H1 (cell line): ENCODE data around the gene DAGLA. TPM values are rescaled to one million over a fixed set of nuclear protein-coding genes. Genes with fewer than 3 reads are reported as not detected.
A peak's percentile ranks its signal among the peaks of the same experiment; 100 is the strongest.

Experiments used
- CTCF ChIA-PET: fragments of 300-600 bp; sonication (Branson Sonifier 250); formaldehyde crosslinking; loops from one replicate; lab custom pipeline; 2021; ENCODE audit not compliant: partially characterized antibody; lab: Charles Lee
- POLR2A ChIA-PET: fragments of 300-600 bp; sonication (Branson Sonifier 250); formaldehyde crosslinking; loops from one replicate; lab custom pipeline; 2021; ENCODE audit warnings: inconsistent platforms; ENCODE audit not compliant: partially characterized antibody; lab: Charles Lee
- DNase-seq, 2 experiments: peaks; one replicate each; pipeline versions ENCODE4 v3.0.0 to v3.0.0-alpha.2; 2010 to 2022; ENCODE audit warnings: low spot score in 2 of 2, low read depth in 1 of 2, mixed read lengths in 1 of 2
- FAIRE-seq: peaks from 2 replicates; lab custom pipeline; 2011; peaks lifted over from hg19 to GRCh38; lab: Jason Lieb, UNC
- H2AFZ ChIP-seq: 2 replicates; pipeline ENCODE4 v1.8.1; 2012; ENCODE audit warnings: low read length, inconsistent platforms
- H2AK5ac ChIP-seq: 2 replicates; pipeline ENCODE4 v1.6.1; 2013; ENCODE audit warnings: low read depth, low read length
- H2BK120ac ChIP-seq: replicated peaks from 2 replicates; pipeline ENCODE3; 2013; ENCODE audit warnings: low read depth, low read length, inconsistent platforms
- H2BK12ac ChIP-seq: 2 replicates; pipeline ENCODE4 v1.6.1; 2013; ENCODE audit warnings: low read depth, low read length
- H2BK15ac ChIP-seq: 2 replicates; pipeline ENCODE4 v1.6.1; 2013; ENCODE audit warnings: low read length
- H2BK20ac ChIP-seq: 2 replicates; pipeline ENCODE4 v1.6.1; 2013; ENCODE audit warnings: low read length
- H2BK5ac ChIP-seq: 2 replicates; pipeline ENCODE4 v1.6.1; 2013; ENCODE audit warnings: low read depth, low read length
- H3K14ac ChIP-seq: 2 replicates; pipeline ENCODE4 v1.6.1; 2013; ENCODE audit warnings: inconsistent platforms; ENCODE audit not compliant: insufficient read length
- H3K18ac ChIP-seq: 2 replicates; pipeline ENCODE4 v1.6.1; 2013; ENCODE audit warnings: low read length; ENCODE audit errors: extremely low read depth
- H3K23ac ChIP-seq: 2 replicates; pipeline ENCODE4 v1.6.1; 2013; ENCODE audit warnings: inconsistent platforms; ENCODE audit not compliant: insufficient read length
- H3K23me2 ChIP-seq: 2 replicates; pipeline ENCODE4 v1.6.1; 2013; ENCODE audit warnings: low read depth, low read length
- H3K27ac ChIP-seq: 2 replicates; pipeline ENCODE4 v1.6.1; 2011; ENCODE audit warnings: low read depth, low read length, inconsistent platforms
- H3K27me3 ChIP-seq, 4 experiments: replicated peaks in 1 of 4; 1 replicate in 1 of 4; 2 replicates in 3 of 4; pipeline versions ENCODE4 v1.6.1 to v1.8.1; 2011 to 2013; ENCODE audit warnings: low read length in 3 of 4, mild to moderate bottlenecking in 3 of 4, inconsistent platforms in 2 of 4, mixed read lengths in 2 of 4, moderate library complexity in 1 of 4; ENCODE audit not compliant: control insufficient read depth in 3 of 4, insufficient read depth in 3 of 4; ENCODE audit errors: extremely low read depth in 1 of 4
- H3K36me3 ChIP-seq, 4 experiments: 2 replicates each; pipeline versions ENCODE4 v1.6.1 to v1.8.1; 2011 to 2013; ENCODE audit warnings: mild to moderate bottlenecking in 4 of 4, low read length in 3 of 4, moderate library complexity in 2 of 4, control low read depth in 1 of 4, inconsistent platforms in 1 of 4; ENCODE audit not compliant: insufficient read depth in 4 of 4, control insufficient read depth in 2 of 4
- H3K4ac ChIP-seq: replicated peaks from 2 replicates; pipeline ENCODE3; 2013; ENCODE audit warnings: low read length, low read depth, mixed read lengths, inconsistent platforms; ENCODE audit not compliant: insufficient read length
- H3K4me1 ChIP-seq, 4 experiments: replicated peaks in 1 of 4; 1 replicate in 1 of 4; 2 replicates in 3 of 4; pipeline versions ENCODE4 v1.6.1 to v1.8.1; 2011 to 2013; ENCODE audit warnings: low read length in 3 of 4, inconsistent platforms in 2 of 4, mixed read lengths in 1 of 4; ENCODE audit not compliant: insufficient read depth in 4 of 4, control insufficient read depth in 3 of 4
- H3K4me2 ChIP-seq, 2 experiments: 2 replicates each; pipeline versions ENCODE4 v1.6.1 to v1.8.1; 2011 to 2013; ENCODE audit warnings: low read depth in 2 of 2, low read length in 2 of 2, control low read depth in 1 of 2, inconsistent platforms in 1 of 2, mild to moderate bottlenecking in 1 of 2; ENCODE audit not compliant: insufficient read depth in 1 of 2
- H3K4me3 ChIP-seq, 4 experiments: fragments of 200-600, 300-600 bp in 1 of 4; sonication (generic), shearing (Covaris generic), sonication (Bioruptor Twin) in 1 of 4; 2 replicates each; pipeline versions ENCODE4 v1.5.1 to v1.8.1; 2011 to 2016; ENCODE audit warnings: low read length in 4 of 4, low read depth in 3 of 4, control low read depth in 2 of 4, inconsistent platforms in 2 of 4, mild to moderate bottlenecking in 2 of 4, mixed read lengths in 1 of 4, moderate library complexity in 1 of 4; ENCODE audit not compliant: insufficient read depth in 2 of 4; ENCODE audit errors: extremely low read depth in 1 of 4
- H3K56ac ChIP-seq: replicated peaks from 2 replicates; pipeline ENCODE3; 2013; ENCODE audit warnings: low read depth, mild to moderate bottlenecking, mixed read lengths, low read length, inconsistent platforms; ENCODE audit not compliant: insufficient read length
- H3K79me1 ChIP-seq: 2 replicates; pipeline ENCODE4 v1.6.1; 2013; ENCODE audit warnings: low read depth, low read length, control low read depth
- H3K79me2 ChIP-seq, 2 experiments: 2 replicates each; pipeline versions ENCODE4 v1.6.1 to v1.8.1; 2012 to 2013; ENCODE audit warnings: low read length in 2 of 2, mild to moderate bottlenecking in 2 of 2, inconsistent platforms in 1 of 2; ENCODE audit not compliant: insufficient read depth in 2 of 2, control insufficient read depth in 1 of 2
- H3K9ac ChIP-seq, 4 experiments: replicated peaks in 1 of 4; 1 replicate in 1 of 4; 2 replicates in 3 of 4; pipeline versions ENCODE4 v1.6.1 to v1.8.1; 2011 to 2013; ENCODE audit warnings: low read depth in 3 of 4, low read length in 3 of 4, control low read depth in 2 of 4, mild to moderate bottlenecking in 2 of 4, moderate library complexity in 2 of 4, inconsistent platforms in 1 of 4; ENCODE audit errors: extremely low read depth in 1 of 4
- H3K9me3 ChIP-seq, 2 experiments: 2 replicates each; pipeline versions ENCODE4 v1.6.1 to v1.8.1; 2012 to 2013; ENCODE audit warnings: mild to moderate bottlenecking in 2 of 2, moderate library complexity in 2 of 2, control low read depth in 1 of 2, inconsistent platforms in 1 of 2, low read depth in 1 of 2, low read length in 1 of 2, mixed read lengths in 1 of 2; ENCODE audit not compliant: insufficient read depth in 2 of 2
- H4K20me1 ChIP-seq, 2 experiments: replicated peaks in 1 of 2; 2 replicates each; pipeline versions ENCODE3 to v1.8.1; 2011 to 2013; ENCODE audit warnings: inconsistent platforms in 2 of 2, low read length in 2 of 2, mild to moderate bottlenecking in 1 of 2; ENCODE audit not compliant: insufficient read depth in 2 of 2, control insufficient read depth in 1 of 2
- H4K5ac ChIP-seq: 2 replicates; pipeline ENCODE4 v1.6.1; 2013; ENCODE audit warnings: low read length, low read depth, mixed read lengths, inconsistent platforms; ENCODE audit not compliant: insufficient read length
- H4K8ac ChIP-seq: 2 replicates; pipeline ENCODE4 v1.8.0; 2013; ENCODE audit warnings: mild to moderate bottlenecking, moderate library complexity, low read length, inconsistent platforms; ENCODE audit not compliant: insufficient read depth; ENCODE audit errors: extremely low read depth
- H4K91ac ChIP-seq: replicated peaks from 2 replicates; pipeline ENCODE3; 2013; ENCODE audit warnings: low read length, mixed read lengths, inconsistent platforms; ENCODE audit not compliant: insufficient read length
- CHD1 ChIP-seq: IDR thresholded peaks from 2 replicates; pipeline ENCODE4 v1.6.1; 2012; ENCODE audit warnings: low read depth, low read length, improper control_type of control experiment
- EZH2 ChIP-seq: fragments of 200-600 bp; sonication (generic); IDR thresholded peaks from 2 replicates; pipeline ENCODE4 v1.7.1; 2012; ENCODE audit warnings: low read depth, mild to moderate bottlenecking, moderate library complexity, low read length, inconsistent platforms; ENCODE audit not compliant: severe bottlenecking
- GTF2F1 ChIP-seq: IDR thresholded peaks from 2 replicates; pipeline ENCODE4 v1.6.1; 2012; ENCODE audit warnings: low read depth, low read length, improper control_type of control experiment, borderline replicate concordance
- JUND ChIP-seq: IDR thresholded peaks from 2 replicates; pipeline ENCODE4 v1.6.1; 2011; ENCODE audit warnings: mild to moderate bottlenecking, improper control_type of control experiment, low read length
- MAFK ChIP-seq: IDR thresholded peaks from 2 replicates; pipeline ENCODE4 v1.6.1; 2012; ENCODE audit warnings: low read depth, mild to moderate bottlenecking, improper control_type of control experiment, low read length
- SRF ChIP-seq: IDR thresholded peaks from 2 replicates; pipeline ENCODE4 v1.6.1; 2011; ENCODE audit warnings: mild to moderate bottlenecking, low read depth, low read length, moderate library complexity
- TAF7 ChIP-seq: optimal IDR thresholded peaks from 2 replicates; pipeline ENCODE3; 2011; ENCODE audit warnings: low read depth, mild to moderate bottlenecking, inconsistent platforms, low read length, moderate library complexity, borderline replicate concordance
- TBP ChIP-seq: IDR thresholded peaks from 2 replicates; pipeline ENCODE4 v1.6.1; 2011; ENCODE audit warnings: low read depth, low read length, improper control_type of control experiment
- TCF12 ChIP-seq: IDR thresholded peaks from 2 replicates; pipeline ENCODE4 v1.6.1; 2011; ENCODE audit warnings: low read depth, mild to moderate bottlenecking, low read length
- WGBS, 2 experiments: shearing (Covaris generic) in 1 of 2; methylation state at CpG; one replicate each; pipeline versions ENCODE4 v1.1.6 to v1.1.7; 2013 to 2015; ENCODE audit warnings: low lambda C conversion rate in 2 of 2, mixed read lengths in 2 of 2, inconsistent platforms in 1 of 2, low coverage in 1 of 2, missing lambda C conversion rate in 1 of 2; ENCODE audit not compliant: insufficient replicate concordance in 2 of 2, insufficient coverage in 1 of 2, insufficient read length in 1 of 2; ENCODE audit errors: extremely low coverage in 1 of 2, missing lambda C conversion rate in 1 of 2; 5-methylcytosine and 5-hydroxymethylcytosine counted together
- polyA plus RNA-seq, 7 experiments: library from polyadenylated mRNA; depleted of rRNA in 3 of 7; stranded (reverse) in 5 of 7; unstranded in 2 of 7; fragments of >200 nt in 5 of 7; fragments of 200-250 nt in 2 of 7; gene quantifications; 1 replicate in 5 of 7; 2 replicates in 1 of 7; 4 replicates in 1 of 7; pipeline versions ENCODE4 v1.2.1 to v1.2.3, GENCODE V29; 2011 to 2013; ENCODE audit warnings: missing spikeins in 2 of 7, mixed read lengths in 2 of 7
- total RNA-seq: library from RNA; stranded (reverse); fragmentation: NEBNext Ultra II Directional; extraction: Animal tissue kit (Norgen Biotek cat#: 25700); gene quantifications from 2 replicates; pipeline ENCODE4 v1.2.1, GENCODE V29; 2021
- TF ChIP-seq, protein P1 (sequence below): IDR thresholded peaks from 2 replicates; pipeline ENCODE4 v1.6.1; 2011; ENCODE audit warnings: low read length, improper control_type of control experiment

The DAGLA gene
- total and polyA plus RNA-seq, 2 of the 8 experiments (the other 6 are each of a cell fraction or from before 2014, with no cell fraction given), result 3.6 to 6.6 TPM

DNA sequence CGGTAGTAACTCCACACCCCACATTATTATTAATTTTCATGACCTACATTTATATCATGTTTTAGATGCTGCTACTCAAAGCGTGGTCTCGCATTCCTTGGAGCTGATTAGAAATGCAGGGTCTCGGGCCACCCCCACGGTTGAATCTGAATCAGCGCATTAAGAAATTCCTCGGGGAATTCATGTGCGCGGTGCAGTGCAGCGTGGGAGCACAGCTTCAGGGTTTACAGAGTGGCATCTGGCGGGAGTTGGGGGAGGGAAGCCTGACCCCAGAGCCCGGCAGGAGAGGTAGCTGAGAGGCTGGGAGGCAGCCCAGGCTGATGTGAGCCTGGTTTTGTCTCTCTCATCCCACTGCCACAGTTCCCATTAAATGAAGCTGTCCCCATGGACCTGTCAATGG is 48.1 kb upstream of the DAGLA start:
- Histone ChIP-seq H3K4me1 (peaks cover 3 to 18% (median 12%) of the 10 kb centered on the region in 4 experiments), H3K4ac (no peak overlapping the region)

More for the DNA sequence above, 48.1 kb upstream of the DAGLA start:
- H2AK5ac ChIP-seq, result no peak overlapping the region
- no peak overlapping the region for H2BK12ac ChIP-seq
- no peak overlapping the region for H2BK120ac ChIP-seq
- peak overlapping the region; percentile 53; the same call in 1 of the 2 replicates for H2BK5ac ChIP-seq
- no peak overlapping the region for H4K91ac ChIP-seq
- no peaks in the 10 kb centered on the region for H3K27me3 ChIP-seq
- no peak overlapping the region for H3K9ac ChIP-seq
- no peak overlapping the region for H3K4me2 ChIP-seq
- H3K23me2 ChIP-seq, result 0 out of 2 replicates have a peak, but pooled peaks cover 2% of the 10 kb centered on the region
- no peak overlapping the region for H3K23ac ChIP-seq
- POLR2A ChIA-PET, result interaction anchor here (0.9 kb wide), 1 partner anchor 64 kb away, joined by 3 read pairs; no protein-coding TSS in a partner anchor
- no peak overlapping the region for H3K14ac ChIP-seq
- no peak overlapping the region for H2BK15ac ChIP-seq
- H3K4me3 ChIP-seq, result no peak overlapping the region
- no peaks in the 10 kb centered on the region for H3K79me2 ChIP-seq
- no peaks in the 10 kb centered on the region for H4K20me1 ChIP-seq
- no peak overlapping the region for H3K18ac ChIP-seq
- H2AFZ ChIP-seq, result no peak overlapping the region
- no peak overlapping the region for H4K5ac ChIP-seq
- CTCF ChIA-PET, result interaction anchor here (0.7 to 21.9 kb wide), 17 partner anchors 9 to 190 kb away, joined by 3 to 335 read pairs (median 4); partner anchors contain the start of genes LRRC10B and SYT7
- no peak overlapping the region for H3K56ac ChIP-seq
- 88% methylated on average over 12 of the region's 12 CpGs; no CpG with 5 or more reads in 1 of the 2 experiments for WGBS, 2 experiments
- no peak overlapping the region for H4K8ac ChIP-seq
- H2BK20ac ChIP-seq, result no peak overlapping the region
- H3K79me1 ChIP-seq, result no peaks in the 10 kb centered on the region
- H3K27ac ChIP-seq, result no peak overlapping the region
- TF ChIP-seq GTF2F1 (no peak), JUND (no peak), MAFK (no peak), TCF12 (no peak), CHD1 (no peak), TBP (no peak), TAF7 (no peak), SRF (no peak), EZH2 (no peak)
- TF ChIP-seq, protein P1, sequence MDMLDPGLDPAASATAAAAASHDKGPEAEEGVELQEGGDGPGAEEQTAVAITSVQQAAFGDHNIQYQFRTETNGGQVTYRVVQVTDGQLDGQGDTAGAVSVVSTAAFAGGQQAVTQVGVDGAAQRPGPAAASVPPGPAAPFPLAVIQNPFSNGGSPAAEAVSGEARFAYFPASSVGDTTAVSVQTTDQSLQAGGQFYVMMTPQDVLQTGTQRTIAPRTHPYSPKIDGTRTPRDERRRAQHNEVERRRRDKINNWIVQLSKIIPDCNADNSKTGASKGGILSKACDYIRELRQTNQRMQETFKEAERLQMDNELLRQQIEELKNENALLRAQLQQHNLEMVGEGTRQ, result no peak
- TF ChIP-seq, all 59 proteins: peak for 0
- Histone ChIP-seq H3K9me3 (no peaks in the 10 kb centered on the region), H3K36me3 (no peaks in the 10 kb centered on the region)
- FAIRE-seq (no peak), DNase-seq (no peak)
